ENCODE data around the gene PPP1R16B.

The PPP1R16B gene

GRCh38 chr20:38805502-38805957 lies at the start of gene PPP1R16B:
PPP1R16B (plus strand) TSS chr20:38805697; CDS start chr20:38835926, 30,229 bp downstream.
- DNase-seq, result peak; percentile 31

DNA sequence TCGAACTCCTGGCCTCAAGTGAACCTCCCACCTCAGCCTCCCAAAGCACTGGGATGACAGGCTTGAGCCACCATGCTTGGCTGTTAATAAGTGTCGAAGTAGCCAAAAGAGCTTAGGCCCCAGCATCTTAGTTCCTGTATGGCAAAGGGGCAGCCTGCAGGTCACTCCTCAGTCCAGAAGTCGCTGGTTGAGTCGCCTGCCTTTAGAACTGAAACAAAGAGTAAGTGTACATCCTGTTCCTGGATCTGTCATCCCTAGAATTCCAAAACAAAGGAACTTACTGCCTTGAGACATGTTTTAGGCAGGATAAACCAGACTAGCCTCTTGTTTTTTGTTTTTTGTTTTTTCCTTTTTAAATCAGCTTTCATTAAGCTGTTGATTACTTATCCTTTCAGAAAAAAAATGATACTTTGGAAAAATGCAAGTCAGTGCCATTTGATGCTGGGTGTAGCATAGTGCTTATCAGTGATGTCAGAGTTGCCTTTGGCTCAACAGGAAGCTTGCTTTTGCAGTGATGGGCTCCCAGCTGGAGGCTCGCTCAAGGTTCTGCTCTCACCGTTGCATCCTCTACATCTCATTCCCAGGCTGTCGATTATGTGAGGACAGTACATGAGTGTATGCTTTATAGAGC lies 48.2 kb upstream of the PPP1R16B start:
- DNase-seq, result no peak

DNA sequence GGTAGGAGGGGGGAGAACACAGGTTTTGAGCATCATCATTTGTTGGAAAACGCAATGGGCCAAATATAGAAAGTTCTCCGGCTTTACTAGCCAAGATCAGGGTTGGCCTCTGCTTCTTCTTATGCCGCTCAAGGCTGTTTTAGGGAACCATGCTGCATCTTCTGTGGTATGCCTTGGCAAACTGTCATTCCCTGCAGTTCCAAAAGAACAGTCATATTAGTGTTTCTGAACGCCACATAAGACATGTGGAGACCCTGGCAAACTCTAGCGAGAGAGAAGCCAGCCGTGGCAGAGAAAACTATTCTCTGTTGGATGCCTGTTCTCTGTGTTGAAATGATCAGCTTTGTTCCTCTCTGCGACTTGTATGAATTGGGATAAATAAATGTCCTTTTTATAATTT lies 46.4 kb upstream of the PPP1R16B start:
- DNase-seq, result no peak

- DNase-seq, result no peak
These were observed 44.5 kb upstream of the PPP1R16B start for GRCh38 chr20:38760978-38761377.

- DNase-seq, result no peak
These were observed 43.3 kb upstream of the PPP1R16B start for GRCh38 chr20:38762174-38762573.

- no peak for DNase-seq
These were observed 41.9 kb upstream of the PPP1R16B start for GRCh38 chr20:38763616-38764015.

- DNase-seq, result no peak
These were observed 40.8 kb upstream of the PPP1R16B start for GRCh38 chr20:38764567-38765318.

DNA sequence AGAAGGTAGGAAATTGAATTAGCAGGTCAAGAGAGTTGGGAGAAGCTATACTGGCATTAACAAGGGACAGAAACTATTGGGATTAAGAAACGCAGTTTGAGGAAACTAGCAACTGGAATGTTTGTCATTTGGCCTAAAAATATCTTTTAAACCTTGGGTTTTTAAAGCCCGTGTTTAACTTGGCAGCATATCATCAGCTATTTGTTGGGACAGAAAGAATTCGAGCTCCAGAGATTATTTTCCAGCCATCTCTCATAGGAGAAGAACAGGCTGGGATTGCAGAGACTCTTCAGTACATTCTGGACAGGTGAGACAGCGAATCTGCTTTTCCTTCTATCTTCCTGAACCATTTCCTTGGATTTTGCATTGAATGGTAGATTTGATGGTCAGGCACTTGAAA lies 39.4 kb upstream of the PPP1R16B start:
- no peak for DNase-seq

- DNase-seq, result no peak
These were observed 35.9 kb upstream of the PPP1R16B start for GRCh38 chr20:38769376-38770295.

GRCh38 chr20:38770546-38770945 lies 35.0 kb upstream of the PPP1R16B start:
- DNase-seq, result no peak

GRCh38 chr20:38770970-38771369 lies 34.5 kb upstream of the PPP1R16B start:
- no peak for DNase-seq

- no peak for DNase-seq
These were observed 33.9 kb upstream of the PPP1R16B start for GRCh38 chr20:38771621-38772020.

- no peak for DNase-seq
These were observed 31.3 kb upstream of the PPP1R16B start for GRCh38 chr20:38774167-38774566.

DNA sequence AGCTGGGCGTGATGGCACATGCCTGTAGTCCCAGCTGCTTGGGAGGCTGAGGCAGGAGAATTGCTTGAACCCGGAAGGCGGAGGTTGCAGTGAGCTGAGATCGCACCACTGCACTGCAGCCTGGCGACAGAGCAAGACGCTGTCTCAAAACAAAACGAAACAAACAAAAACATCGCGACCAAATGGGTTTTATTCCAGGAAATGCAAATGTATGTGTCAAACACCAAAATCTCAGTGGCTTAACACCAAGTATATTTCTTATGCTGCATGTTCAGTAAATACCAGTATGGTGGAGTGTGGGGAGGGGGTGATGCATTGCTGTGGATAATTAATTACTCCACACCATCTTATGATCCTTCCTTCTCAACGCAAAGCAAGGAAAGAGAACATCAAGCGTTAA lies 29.1 kb upstream of the PPP1R16B start:
- no peak for DNase-seq

DNA sequence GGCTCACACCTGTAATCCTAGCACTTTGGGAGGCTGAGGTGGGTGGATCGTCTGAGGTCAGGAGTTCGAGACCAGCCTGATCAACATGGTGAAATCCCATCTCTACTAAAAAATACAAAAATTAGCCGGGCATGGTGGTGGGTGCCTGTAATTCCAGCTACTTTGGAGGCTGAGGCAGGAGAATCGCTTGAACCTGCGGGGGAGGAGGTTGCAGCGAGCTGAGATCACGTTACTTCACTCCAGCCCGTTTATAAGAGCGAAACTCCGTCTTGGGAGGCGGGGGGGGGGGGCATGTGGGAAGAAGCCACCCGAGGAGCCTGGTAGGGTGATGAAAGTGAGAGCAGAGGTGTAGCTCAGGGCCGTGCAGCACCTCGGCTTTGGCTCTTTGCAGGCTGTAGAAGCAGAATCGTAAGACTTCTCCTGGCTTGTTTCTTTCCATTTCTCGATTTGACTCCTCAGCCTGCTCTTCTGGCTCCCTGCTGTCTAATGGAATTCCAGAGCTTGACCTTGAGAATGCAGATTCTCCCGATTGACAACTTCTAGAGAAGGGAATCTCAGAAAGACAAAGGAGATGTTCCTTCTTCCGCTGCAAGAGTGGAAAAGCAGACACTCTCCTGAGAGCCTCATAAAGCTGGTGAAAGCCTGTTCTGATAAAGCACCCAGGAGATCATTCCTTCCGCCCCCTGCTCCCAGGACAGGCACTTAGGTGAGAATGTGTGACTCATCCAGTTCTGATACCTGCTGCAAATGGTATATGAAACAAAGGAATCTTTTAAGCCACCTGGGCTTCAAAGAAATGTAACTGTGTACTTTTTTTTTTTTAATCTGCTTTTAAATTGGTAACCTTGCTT lies 26.0 kb upstream of the PPP1R16B start:
- DNase-seq, result no peak

DNA sequence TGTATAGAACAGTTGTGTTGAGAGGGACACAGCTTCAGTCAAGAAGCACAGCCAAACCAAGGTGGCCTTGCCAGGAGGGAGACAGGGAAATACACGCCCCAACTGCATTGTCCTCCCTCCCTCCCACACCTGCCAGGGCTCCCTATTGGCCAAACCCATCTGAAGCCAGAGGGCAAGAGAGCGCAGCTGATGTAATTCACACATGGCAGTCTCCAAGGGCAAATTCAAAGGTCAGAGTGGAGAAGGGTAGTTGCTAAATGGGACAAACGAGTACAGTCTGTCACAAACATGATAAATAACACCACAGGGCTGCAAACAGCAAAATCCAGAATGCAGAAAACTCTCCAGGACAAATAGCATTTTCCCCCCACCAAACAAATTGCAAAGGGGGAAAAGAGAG lies 23.2 kb upstream of the PPP1R16B start:
- DNase-seq, result no peak

DNA sequence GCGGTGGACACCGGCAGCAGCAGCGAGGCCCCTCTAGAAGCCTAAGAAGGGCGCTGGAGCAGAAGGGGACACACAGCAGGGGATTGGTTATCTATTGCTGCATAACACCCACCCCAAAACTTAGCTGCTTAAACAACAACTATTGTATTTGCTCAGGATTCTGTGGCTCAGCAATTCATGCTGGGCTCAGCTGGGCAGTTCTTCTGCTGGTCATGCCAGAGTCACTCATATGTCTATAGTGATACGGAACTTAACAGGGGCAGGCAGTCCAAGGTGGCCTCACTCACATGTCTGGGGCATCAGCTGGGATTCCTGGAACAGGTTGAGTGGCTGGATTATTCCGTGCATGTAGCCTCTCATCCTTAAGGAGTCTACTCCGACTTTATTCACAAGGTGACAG lies 17.6 kb upstream of the PPP1R16B start:
- no peak for DNase-seq

GRCh38 chr20:38789503-38790199 lies 15.8 kb upstream of the PPP1R16B start:
- no peak for DNase-seq

DNA sequence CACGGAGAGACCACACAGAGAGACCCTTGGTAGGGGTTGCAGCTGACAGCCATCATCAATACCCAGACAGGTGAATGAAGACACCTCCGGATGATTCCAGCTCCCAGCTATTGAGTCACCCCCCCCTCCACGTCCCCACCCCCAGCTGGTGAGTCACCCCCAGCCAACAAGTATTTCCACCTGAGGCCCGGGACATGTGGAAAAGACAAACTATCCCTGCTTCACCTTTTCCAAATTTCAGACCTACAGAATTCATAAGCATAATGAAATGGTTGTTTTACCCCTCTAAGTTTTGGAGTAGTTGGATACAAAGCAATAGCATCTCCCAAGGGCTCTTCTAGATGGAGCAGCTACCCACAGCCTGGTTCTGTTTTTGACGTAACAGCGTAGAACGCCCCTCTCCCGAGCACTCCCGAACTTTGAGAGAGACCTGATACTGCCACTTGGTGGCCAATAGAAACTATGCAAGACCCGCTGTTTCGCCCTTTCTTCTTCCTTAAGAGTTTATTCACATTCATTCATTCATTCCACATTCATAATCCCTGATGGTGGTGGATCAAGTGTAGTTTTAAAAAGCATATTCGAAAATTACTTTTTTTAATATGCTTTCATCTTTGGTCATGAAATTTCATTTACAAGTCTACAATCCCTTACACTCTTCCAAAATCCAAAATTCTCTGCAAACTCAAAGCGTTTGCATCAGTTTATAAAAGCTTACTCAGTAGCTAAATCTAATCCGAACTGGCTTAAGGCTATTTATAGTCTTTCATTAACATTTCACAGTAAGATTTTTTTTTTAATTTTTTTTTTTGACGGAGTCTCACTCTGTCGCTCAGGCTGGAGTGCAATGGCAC lies 15.1 kb upstream of the PPP1R16B start:
- DNase-seq, result peak; percentile 14

DNA sequence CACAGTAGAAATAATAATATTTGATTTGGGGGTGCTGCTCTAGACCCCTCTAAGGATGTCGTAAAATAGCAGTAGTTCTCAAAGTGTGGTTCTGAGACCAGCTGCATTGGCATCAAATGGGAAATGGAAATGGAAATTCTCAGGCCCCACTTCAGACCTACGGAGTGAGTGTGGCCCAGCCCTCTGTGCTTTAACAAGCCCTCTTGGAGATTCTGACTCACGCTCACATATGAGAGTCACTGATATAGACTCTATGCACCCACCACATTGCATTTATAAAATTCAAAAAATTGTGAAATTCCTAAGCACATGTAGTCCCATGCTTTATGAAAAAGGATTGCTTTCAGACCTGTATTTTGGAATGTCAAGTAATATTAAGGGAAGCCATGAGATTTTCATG lies 14.2 kb upstream of the PPP1R16B start:
- DNase-seq, result no peak

DNA sequence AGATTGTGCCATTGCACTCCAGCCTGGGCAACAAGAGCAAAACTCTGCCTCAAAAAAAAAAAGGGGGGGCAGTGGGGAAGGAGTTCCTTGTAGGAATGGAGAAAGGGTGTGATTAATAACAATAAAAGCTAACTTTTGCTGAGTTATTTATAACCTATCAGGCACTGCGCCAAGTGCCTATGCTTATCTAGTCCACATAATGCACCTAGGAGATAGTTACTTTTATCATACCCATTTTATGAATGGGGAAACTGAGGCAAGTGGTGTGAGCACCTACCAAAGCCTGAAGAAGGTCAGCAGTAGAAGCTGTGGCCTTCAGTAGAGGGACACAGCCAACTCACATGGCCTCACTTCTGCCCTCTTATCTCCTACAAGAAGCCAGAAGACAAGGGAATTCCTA lies 13.6 kb upstream of the PPP1R16B start:
- no peak for DNase-seq

All from NCI-H510A treated with DMSO at 0.1 percent for 48 hours (cell line).